ENCODE data around the gene ELP4.

GRCh38 chr11:31542862-31543261 is 33.3 kb downstream of the ELP4 start:
- TF ChIP-seq, protein P1, sequence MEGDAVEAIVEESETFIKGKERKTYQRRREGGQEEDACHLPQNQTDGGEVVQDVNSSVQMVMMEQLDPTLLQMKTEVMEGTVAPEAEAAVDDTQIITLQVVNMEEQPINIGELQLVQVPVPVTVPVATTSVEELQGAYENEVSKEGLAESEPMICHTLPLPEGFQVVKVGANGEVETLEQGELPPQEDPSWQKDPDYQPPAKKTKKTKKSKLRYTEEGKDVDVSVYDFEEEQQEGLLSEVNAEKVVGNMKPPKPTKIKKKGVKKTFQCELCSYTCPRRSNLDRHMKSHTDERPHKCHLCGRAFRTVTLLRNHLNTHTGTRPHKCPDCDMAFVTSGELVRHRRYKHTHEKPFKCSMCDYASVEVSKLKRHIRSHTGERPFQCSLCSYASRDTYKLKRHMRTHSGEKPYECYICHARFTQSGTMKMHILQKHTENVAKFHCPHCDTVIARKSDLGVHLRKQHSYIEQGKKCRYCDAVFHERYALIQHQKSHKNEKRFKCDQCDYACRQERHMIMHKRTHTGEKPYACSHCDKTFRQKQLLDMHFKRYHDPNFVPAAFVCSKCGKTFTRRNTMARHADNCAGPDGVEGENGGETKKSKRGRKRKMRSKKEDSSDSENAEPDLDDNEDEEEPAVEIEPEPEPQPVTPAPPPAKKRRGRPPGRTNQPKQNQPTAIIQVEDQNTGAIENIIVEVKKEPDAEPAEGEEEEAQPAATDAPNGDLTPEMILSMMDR (IDR thresholded peaks at IDR 0.05; ENCODE audit: low read length) = no peak
- no peak for TF ChIP-seq EZH2 (IDR thresholded peaks at IDR 0.05; ENCODE audit: borderline replicate concordance, low read length)
